ENCODE data around the gene CD320.
"Not testable (repeated sequence)": the region's sequence is repeated elsewhere in the genome, so short reads cannot be mapped to it uniquely, and the experiment has no call there.

The CD320 gene

DNA sequence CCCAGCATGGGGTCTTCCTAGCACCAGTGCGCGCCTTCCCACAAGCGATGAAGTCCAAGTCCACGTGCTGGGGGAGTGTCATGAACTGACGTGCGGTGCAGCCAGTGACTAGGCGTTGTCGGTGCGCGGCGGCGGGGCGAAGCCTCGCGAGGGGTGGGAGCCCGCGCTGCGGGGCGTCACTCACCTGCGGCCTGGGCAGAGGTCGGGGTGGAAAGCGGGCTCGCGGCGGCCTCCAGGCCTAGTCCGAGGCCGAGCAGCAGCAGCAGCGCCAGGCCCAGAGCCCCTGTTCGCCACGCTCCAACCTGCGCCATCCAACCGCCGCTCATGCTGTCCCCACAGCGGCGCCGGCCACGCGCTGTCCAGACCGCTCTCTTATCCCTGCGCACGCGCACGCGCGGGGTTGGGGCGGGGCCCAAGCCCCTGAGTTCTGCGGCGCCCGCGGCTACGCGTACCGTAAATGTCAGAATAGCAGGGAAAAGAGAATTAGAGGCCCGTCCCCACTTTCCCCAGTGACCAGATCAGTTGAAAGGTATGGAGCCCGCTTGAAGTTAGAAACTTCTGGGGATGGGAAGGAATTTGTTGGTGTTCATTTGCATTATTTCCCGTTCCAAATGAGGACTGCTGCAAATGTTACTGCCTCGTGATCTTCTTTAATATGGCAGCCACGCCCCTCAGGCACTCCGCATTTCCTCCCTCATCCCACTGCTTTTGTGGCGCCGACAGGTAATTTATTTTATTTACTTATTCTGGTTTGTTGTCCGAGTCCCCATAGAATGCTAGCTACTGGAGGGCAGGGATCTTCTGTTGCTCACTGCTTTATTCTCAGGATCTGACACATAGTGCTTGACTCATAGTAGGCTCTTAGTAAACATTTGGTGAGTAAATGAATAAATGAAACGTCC is at the start of gene CD320:
Gene CD320 (minus strand): TSS at position 394 of the 902 bp plus-strand sequence. CDS start 68 bp downstream, at position 326.
- Mint-ChIP-seq H3K4me3 (peak within 1 kb of the TSS; percentile 76), H3K9me3 (no peaks in the 10 kb centered on the region), H3K27me3 (peaks cover 46% of the 10 kb centered on the region), H3K27ac (peak within 1 kb of the TSS; percentile 54), H3K4me1 (ENCODE audit: low read depth) (peaks cover 40% of the 10 kb centered on the region), H3K36me3 (ENCODE audit: low read depth) (peaks cover 57% of the 10 kb centered on the region)
- intact Hi-C loops (cut with micrococcal nuclease): no loop called here

- no peak overlapping the region for H3K4me3 Mint-ChIP-seq
- H3K9me3 Mint-ChIP-seq: no peaks in the 10 kb centered on the region
- no peak overlapping the region for H3K27ac Mint-ChIP-seq
- intact Hi-C loops (cut with micrococcal nuclease): loop anchor here (10.0 kb wide), 1 partner anchor 148 kb away; the partner anchor contains the start of gene PRAM1
- peaks cover 30% of the 10 kb centered on the region for H3K27me3 Mint-ChIP-seq
- H3K36me3 Mint-ChIP-seq (ENCODE audit: low read depth): no peaks in the 10 kb centered on the region
- peaks cover 39% of the 10 kb centered on the region for H3K4me1 Mint-ChIP-seq (ENCODE audit: low read depth)
Observed at GRCh38 chr19:8357007-8357521, 48.9 kb upstream of the CD320 start.

- H3K36me3 Mint-ChIP-seq (ENCODE audit: low read depth): no peaks in the 10 kb centered on the region
- peaks cover 43% of the 10 kb centered on the region for H3K27me3 Mint-ChIP-seq
- H3K27ac Mint-ChIP-seq: peak overlapping the region; percentile 41
- intact Hi-C loops (cut with micrococcal nuclease): loop anchor here (2.0 to 10.0 kb wide), 2 partner anchors 35 to 149 kb away; partner anchors contain the start of genes PRAM1 and RAB11B
- peaks cover 37% of the 10 kb centered on the region for H3K4me1 Mint-ChIP-seq (ENCODE audit: low read depth)
- H3K9me3 Mint-ChIP-seq: no peaks in the 10 kb centered on the region
- no peak overlapping the region for H3K4me3 Mint-ChIP-seq
Observed at GRCh38 chr19:8355631-8356402, 47.7 kb upstream of the CD320 start.

GRCh38 chr19:8352845-8353244 is 44.7 kb upstream of the CD320 start:
- not testable (repeated sequence) for H3K4me3 Mint-ChIP-seq; H3K36me3 Mint-ChIP-seq (ENCODE audit: low read depth); H3K27ac Mint-ChIP-seq; H3K9me3 Mint-ChIP-seq
- Mint-ChIP-seq H3K4me1 (ENCODE audit: low read depth) (peaks cover 31% of the 10 kb centered on the region), H3K27me3 (peaks cover 47% of the 10 kb centered on the region)
- intact Hi-C loops (cut with micrococcal nuclease): loop anchor here (10.0 kb wide), 1 partner anchor 152 kb away; the partner anchor contains the start of gene PRAM1

- H3K9me3 Mint-ChIP-seq: no peaks in the 10 kb centered on the region
Observed at GRCh38 chr19:8352134-8352827, 44.1 kb upstream of the CD320 start.

DNA sequence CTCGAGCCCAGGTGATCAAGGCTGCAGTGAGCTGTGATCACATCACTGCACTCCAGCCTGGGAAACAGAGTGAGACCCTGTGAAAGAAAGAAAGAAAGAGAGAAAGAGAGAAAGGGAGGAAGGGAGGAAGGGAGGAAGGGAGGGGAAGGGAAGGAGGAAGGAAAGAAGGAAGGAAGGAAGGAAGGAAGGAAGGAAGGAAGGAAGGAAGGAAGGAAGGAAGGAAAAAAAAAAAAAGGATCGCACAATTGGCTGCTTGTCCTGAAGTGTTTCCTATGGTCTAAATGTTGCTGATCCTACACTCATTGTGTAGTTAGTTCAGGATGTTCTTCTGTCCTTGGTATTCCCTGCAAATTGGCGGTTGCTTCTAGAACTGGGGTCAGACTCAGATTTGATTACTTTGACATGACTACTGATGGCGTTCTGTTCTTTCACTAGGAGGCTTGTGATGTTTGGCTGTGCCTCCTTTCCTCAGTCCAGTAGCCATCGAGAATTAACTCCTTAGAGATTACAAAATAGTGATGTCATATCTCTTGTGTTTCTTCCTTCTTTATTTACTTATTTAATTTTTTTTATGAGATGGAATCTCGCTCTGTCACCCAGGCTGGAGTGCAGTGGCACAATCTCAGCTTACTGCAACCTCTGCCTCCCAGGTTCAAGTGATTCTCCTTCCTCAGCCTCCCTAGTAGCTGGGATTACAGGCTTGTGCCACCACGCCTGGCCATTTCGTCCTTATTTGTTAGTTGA is 41.6 kb upstream of the CD320 start:
- Mint-ChIP-seq H3K4me1 (ENCODE audit: low read depth) (peaks cover 16% of the 10 kb centered on the region), H3K27me3 (peaks cover 59% of the 10 kb centered on the region)
- intact Hi-C loops (cut with micrococcal nuclease): loop anchor here (10.0 kb wide), 1 partner anchor 155 kb away; the partner anchor contains the start of gene PRAM1
- H3K9me3 Mint-ChIP-seq; H3K4me3 Mint-ChIP-seq; H3K27ac Mint-ChIP-seq; H3K36me3 Mint-ChIP-seq (ENCODE audit: low read depth): not testable (repeated sequence)

More at GRCh38 chr19:8352134-8352827, 44.1 kb upstream of the CD320 start:
- H3K27me3 Mint-ChIP-seq: peaks cover 48% of the 10 kb centered on the region
- no peaks in the 10 kb centered on the region for H3K36me3 Mint-ChIP-seq (ENCODE audit: low read depth)
- no peak overlapping the region for H3K4me3 Mint-ChIP-seq
- peak overlapping the region; percentile 31 for H3K27ac Mint-ChIP-seq
- H3K4me1 Mint-ChIP-seq (ENCODE audit: low read depth): peaks cover 31% of the 10 kb centered on the region
- intact Hi-C loops (cut with micrococcal nuclease): loop anchor here (10.0 kb wide), 1 partner anchor 153 kb away; the partner anchor contains the start of gene PRAM1

- H3K4me3 Mint-ChIP-seq: peak overlapping the region; percentile 60
- H3K27me3 Mint-ChIP-seq: peaks cover 81% of the 10 kb centered on the region
- peaks cover 16% of the 10 kb centered on the region for H3K4me1 Mint-ChIP-seq (ENCODE audit: low read depth)
- H3K9me3 Mint-ChIP-seq: no peaks in the 10 kb centered on the region
- no peak overlapping the region for H3K27ac Mint-ChIP-seq
- intact Hi-C loops (cut with micrococcal nuclease): no loop called here
- no peaks in the 10 kb centered on the region for H3K36me3 Mint-ChIP-seq (ENCODE audit: low read depth)
Observed at GRCh38 chr19:8343483-8343844, 35.3 kb upstream of the CD320 start.

DNA sequence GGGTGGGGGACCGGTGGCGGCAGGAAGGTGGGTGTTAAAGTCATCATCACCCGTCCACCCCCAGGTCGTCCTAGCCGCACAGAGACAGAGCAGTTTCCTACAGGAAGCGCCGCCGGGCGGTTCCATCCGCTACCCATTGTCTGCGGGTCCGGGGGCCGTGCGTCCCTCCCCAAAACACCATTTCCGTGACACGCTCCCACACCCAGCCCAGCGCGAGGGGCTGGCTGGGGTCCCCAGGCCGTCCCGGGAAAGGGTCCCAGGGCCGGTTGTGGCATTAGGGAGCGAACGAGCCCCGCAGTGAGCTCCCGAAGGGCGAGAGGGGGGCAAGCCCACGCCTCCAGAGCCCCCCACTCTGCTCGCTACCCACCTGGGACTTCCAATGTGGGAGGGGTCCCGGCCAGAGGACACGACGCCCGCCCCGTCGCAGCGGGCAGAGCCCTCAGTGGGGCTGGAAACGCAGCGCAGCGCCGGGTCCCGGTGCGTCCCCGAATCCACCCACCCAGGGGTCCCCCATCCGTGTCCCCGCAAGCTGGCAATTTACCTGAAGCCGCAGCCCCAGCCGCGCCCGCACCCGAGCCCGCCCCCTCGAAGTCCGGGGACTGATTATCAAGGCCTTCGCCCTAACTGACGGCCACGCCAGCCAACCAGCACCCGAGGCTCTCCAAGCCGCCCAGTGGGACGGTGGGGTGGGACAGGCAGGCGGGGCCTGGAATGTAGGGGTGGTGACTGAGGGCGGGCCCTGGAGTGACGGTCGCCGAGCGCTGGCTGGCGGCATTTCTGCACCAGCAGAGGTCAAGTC is 34.7 kb upstream of the CD320 start, which contains the start of gene KANK3:
Gene KANK3 (minus strand): TSS at position 579 of the 799 bp plus-strand sequence. CDS start 5,434 bp downstream, outside the sequence.
- Mint-ChIP-seq H3K27me3 (peaks cover 83% of the 10 kb centered on the region), H3K27ac (no peak within 1 kb of the TSS), H3K9me3 (no peaks in the 10 kb centered on the region), H3K4me3 (peak within 1 kb of the TSS; percentile 60), H3K4me1 (ENCODE audit: low read depth) (peaks cover 16% of the 10 kb centered on the region), H3K36me3 (ENCODE audit: low read depth) (no peaks in the 10 kb centered on the region)
- intact Hi-C loops (cut with micrococcal nuclease): no loop called here

DNA sequence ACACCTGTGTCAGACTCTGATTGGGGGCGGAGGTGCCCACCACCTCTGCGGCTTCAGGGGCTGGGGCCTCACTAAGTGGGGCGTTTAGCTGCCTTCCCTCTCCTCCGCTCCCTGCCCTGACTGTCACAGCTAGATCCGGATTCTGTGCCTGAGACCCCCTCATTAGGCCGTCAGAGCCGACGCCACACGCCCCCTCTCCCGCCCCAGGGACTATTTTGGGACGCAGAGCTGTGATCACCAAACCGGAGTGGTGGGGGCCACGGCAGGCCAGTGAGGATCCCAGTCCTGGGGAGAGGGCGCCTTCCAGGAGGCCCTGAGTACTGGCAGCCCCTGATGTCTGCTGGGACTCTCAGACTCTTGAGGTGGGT is 34.1 kb upstream of the CD320 start:
- intact Hi-C loops (cut with micrococcal nuclease): no loop called here
- no peak overlapping the region for H3K27ac Mint-ChIP-seq
- no peaks in the 10 kb centered on the region for H3K9me3 Mint-ChIP-seq
- H3K27me3 Mint-ChIP-seq: peaks cover 87% of the 10 kb centered on the region
- H3K4me1 Mint-ChIP-seq (ENCODE audit: low read depth): peaks cover 16% of the 10 kb centered on the region
- no peaks in the 10 kb centered on the region for H3K36me3 Mint-ChIP-seq (ENCODE audit: low read depth)
- H3K4me3 Mint-ChIP-seq: no peak overlapping the region

DNA sequence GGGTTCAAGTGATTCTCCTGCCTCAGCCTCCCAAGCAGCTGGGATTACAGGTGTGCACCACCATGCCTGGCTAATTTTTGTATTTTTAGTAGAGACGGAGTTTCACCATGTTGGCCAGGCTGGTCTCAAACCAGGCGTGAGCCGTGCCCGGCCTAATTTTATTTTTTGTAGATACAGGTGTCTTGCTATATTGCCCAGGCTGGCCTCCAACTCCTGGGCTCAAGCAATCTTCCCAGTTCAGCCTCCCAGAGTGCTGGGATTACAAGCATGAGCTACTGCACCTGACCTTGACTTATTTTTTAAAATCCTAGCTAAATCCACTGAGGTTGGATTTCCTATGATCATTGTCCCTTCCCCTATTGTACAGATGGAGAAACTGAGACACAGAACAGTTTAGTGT is 33.3 kb upstream of the CD320 start:
- intact Hi-C loops (cut with micrococcal nuclease); H3K4me3 Mint-ChIP-seq; H3K27ac Mint-ChIP-seq; H3K36me3 Mint-ChIP-seq (ENCODE audit: low read depth); H3K9me3 Mint-ChIP-seq: not testable (repeated sequence)
- Mint-ChIP-seq H3K27me3 (peaks cover 87% of the 10 kb centered on the region), H3K4me1 (ENCODE audit: low read depth) (peaks cover 16% of the 10 kb centered on the region)

GRCh38 chr19:8340341-8341096 is 32.4 kb upstream of the CD320 start:
- Mint-ChIP-seq H3K27me3 (peaks cover 96% of the 10 kb centered on the region), H3K4me1 (ENCODE audit: low read depth) (peaks cover 16% of the 10 kb centered on the region)
- intact Hi-C loops (cut with micrococcal nuclease): no loop called here

DNA sequence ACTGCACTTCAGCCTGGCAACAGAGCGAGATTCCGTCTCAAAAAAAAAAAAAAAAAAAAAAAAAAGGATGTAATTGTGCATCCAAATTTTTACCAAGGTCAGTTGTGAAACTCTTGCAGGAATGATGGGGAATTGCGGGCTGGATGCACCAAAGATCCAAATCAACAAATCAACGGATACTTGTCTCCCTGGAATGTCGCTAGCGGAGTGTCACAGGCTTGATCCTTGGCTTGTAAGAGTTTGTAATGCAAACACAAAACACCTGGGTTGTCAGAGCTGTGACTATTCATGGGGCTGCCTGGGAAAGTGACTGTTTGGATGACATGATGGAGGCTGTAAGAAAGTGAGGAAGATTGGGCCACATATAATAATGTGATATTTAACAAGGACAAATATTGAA is 30.7 kb upstream of the CD320 start:
- Mint-ChIP-seq H3K27me3 (peaks cover 89% of the 10 kb centered on the region), H3K36me3 (ENCODE audit: low read depth) (no peaks in the 10 kb centered on the region), H3K9me3 (no peaks in the 10 kb centered on the region), H3K27ac (no peak overlapping the region), H3K4me1 (ENCODE audit: low read depth) (peaks cover 14% of the 10 kb centered on the region), H3K4me3 (no peak overlapping the region)
- intact Hi-C loops (cut with micrococcal nuclease): no loop called here

More at GRCh38 chr19:8340341-8341096, 32.4 kb upstream of the CD320 start:
- H3K27ac Mint-ChIP-seq: no peak overlapping the region
- no peaks in the 10 kb centered on the region for H3K9me3 Mint-ChIP-seq
- H3K36me3 Mint-ChIP-seq (ENCODE audit: low read depth): no peaks in the 10 kb centered on the region
- no peak overlapping the region for H3K4me3 Mint-ChIP-seq
